Gastrocnemius medialis (tissue), 4 donors: ENCODE measurements around the gene AKAP6. TPM values are rescaled to one million over a fixed set of nuclear protein-coding genes. Genes with fewer than 3 reads are reported as not detected.

Experiments used
- ATAC-seq, 2 donors: fragments of 150-250 bp; one replicate each; pipeline ENCODE4 v1.9.1; 2016
- DNase-seq, 2 donors: peaks; one replicate each; pipeline ENCODE4 v3.0.0-alpha.2; 2019
- H3K27ac ChIP-seq, 4 donors: fragments of 200-600 bp; sonication (generic); 1 replicate in 1 of 4; 2 replicates in 3 of 4; pipeline ENCODE4 v1.5.1; 2016 to 2018; ENCODE audit warnings: mild to moderate bottlenecking in 2 of 4, moderate library complexity in 1 of 4
- H3K27me3 ChIP-seq, 3 donors: fragments of 200-600 bp; sonication (generic) in 2 of 3; 1 replicate in 1 of 3; 2 replicates in 2 of 3; pipeline versions ENCODE4 v1.5.1 to v1.6.0; 2016 to 2019; ENCODE audit warnings: mild to moderate bottlenecking in 1 of 3, moderate library complexity in 1 of 3
- H3K36me3 ChIP-seq, 2 donors: fragments of 200-600 bp; sonication (generic) in 1 of 2; one replicate each; pipeline ENCODE4 v1.5.1; 2017 to 2018
- H3K4me1 ChIP-seq, 2 donors: fragments of 200-600 bp; sonication (generic) in 1 of 2; one replicate each; pipeline ENCODE4 v1.5.1; 2016 to 2017; ENCODE audit warnings: mild to moderate bottlenecking in 2 of 2
- H3K4me3 ChIP-seq, 4 donors: fragments of 200-600 bp; sonication (generic) in 3 of 4; 1 replicate in 1 of 4; 2 replicates in 3 of 4; pipeline ENCODE4 v1.5.1; 2016 to 2019; ENCODE audit warnings: mild to moderate bottlenecking in 2 of 4
- H3K9me3 ChIP-seq, 3 donors: fragments of 200-600 bp; sonication (generic) in 2 of 3; 1 replicate in 1 of 3; 2 replicates in 2 of 3; pipeline ENCODE4 v1.5.1; 2016 to 2019
- POLR2A ChIP-seq, 2 donors: fragments of 450-650 bp; IDR thresholded peaks; one replicate each; pipeline ENCODE4 v1.6.1; 2017; ENCODE audit warnings: antibody characterized with exemption in 2 of 2, mild to moderate bottlenecking in 2 of 2, moderate library complexity in 2 of 2
- in situ Hi-C, 4 donors: fragments of 200-750 bp; cut with MboI; loops; one replicate each; pipeline versions ENCODE4 v1.15.0 to v1.8.0; 2017; ENCODE audit warnings: low sequenced_read_pairs in 4 of 4
- intact Hi-C: fragments of 100-400 bp; cut with DNase I; formaldehyde crosslinking; loops from one replicate; pipeline ENCODE4 v1.15.1; 2023; ENCODE audit warnings: low total_unique reads
- total RNA-seq, 4 donors: library from RNA; depleted of rRNA; stranded (reverse); fragments of >200 nt; gene quantifications; one replicate each; pipeline versions ENCODE4 v1.1.0 to v1.2.3, GENCODE V29; 2016
- TF ChIP-seq, protein P1 (sequence below), 5 experiments: fragments of 450-650 bp in 3 of 5; fragments of 200-600 bp in 2 of 5; sonication (generic) in 2 of 5; IDR thresholded peaks in 4 of 5; conservative IDR thresholded peaks in 1 of 5; 1 replicate in 4 of 5; 2 replicates in 1 of 5; pipeline ENCODE4 v1.5.1; 2016 to 2019; ENCODE audit warnings: antibody characterized with exemption in 5 of 5, mild to moderate bottlenecking in 3 of 5, moderate library complexity in 3 of 5

AKAP6 gene
- total RNA-seq, 4 donors from 2014 or later, result 23.2 to 59.2 (median 32.1) TPM

DNA sequence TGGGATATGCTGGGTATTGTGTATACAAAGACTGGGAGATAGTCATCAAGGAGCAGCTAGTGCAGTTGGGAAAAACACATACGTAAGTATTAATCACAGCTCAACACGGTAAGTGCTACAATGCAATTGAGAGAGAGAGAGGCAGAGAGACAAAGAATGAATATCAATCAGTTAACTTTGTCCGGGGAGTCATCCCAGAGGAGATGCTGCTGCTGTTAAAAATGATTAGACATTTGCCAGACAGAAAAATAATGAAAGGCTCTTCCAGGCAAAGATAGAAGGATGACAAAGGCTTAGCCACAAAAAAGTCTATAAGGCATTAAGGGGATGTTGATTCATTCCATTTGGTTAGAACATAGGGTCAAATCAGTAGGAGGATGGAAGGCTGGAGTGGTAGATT, 45.1 kb downstream of the AKAP6 start:
- ATAC-seq (no peak), DNase-seq (no peak)
- H3K27me3 ChIP-seq, result no peaks in the 10 kb centered on the region
- TF ChIP-seq, protein P1, sequence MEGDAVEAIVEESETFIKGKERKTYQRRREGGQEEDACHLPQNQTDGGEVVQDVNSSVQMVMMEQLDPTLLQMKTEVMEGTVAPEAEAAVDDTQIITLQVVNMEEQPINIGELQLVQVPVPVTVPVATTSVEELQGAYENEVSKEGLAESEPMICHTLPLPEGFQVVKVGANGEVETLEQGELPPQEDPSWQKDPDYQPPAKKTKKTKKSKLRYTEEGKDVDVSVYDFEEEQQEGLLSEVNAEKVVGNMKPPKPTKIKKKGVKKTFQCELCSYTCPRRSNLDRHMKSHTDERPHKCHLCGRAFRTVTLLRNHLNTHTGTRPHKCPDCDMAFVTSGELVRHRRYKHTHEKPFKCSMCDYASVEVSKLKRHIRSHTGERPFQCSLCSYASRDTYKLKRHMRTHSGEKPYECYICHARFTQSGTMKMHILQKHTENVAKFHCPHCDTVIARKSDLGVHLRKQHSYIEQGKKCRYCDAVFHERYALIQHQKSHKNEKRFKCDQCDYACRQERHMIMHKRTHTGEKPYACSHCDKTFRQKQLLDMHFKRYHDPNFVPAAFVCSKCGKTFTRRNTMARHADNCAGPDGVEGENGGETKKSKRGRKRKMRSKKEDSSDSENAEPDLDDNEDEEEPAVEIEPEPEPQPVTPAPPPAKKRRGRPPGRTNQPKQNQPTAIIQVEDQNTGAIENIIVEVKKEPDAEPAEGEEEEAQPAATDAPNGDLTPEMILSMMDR (IDR thresholded peaks at IDR 0.05 in 4 of 5, conservative IDR thresholded peaks at IDR 0.05 in 1 of 5), result no peak
- no peak for TF ChIP-seq POLR2A (IDR thresholded peaks at IDR 0.05)
- H3K4me3 ChIP-seq, result no peak overlapping the region
- in situ Hi-C loops (no loop called here), intact Hi-C loops (no loop called here)
- no peaks in the 10 kb centered on the region for H3K36me3 ChIP-seq
- H3K27ac ChIP-seq, result no peak overlapping the region
- no peaks in the 10 kb centered on the region for H3K4me1 ChIP-seq
- H3K9me3 ChIP-seq, result no peaks in the 10 kb centered on the region

DNA sequence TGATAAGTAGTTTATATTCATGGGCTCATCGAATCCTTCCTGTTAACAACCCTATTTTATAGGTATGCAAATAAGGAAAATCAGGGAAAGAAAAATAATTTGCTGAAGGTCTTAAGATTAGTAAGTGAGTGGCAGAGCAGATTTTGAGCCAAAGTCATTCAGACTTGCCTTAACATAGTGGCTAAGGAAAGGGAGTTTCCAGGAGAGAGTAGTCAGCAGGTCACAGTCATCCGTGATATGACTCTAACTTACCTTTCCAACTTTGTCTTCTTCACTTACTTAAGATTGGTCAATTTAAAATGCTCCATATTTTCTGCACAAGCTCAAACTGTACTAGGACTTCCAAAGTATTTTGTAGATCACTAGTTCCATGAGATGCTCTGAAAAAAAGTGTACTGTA, 46.6 kb downstream of the AKAP6 start:
- no peak overlapping the region for H3K4me3 ChIP-seq
- TF ChIP-seq POLR2A (IDR thresholded peaks at IDR 0.05), result no peak
- TF ChIP-seq, protein P1 (IDR thresholded peaks at IDR 0.05 in 4 of 5, conservative IDR thresholded peaks at IDR 0.05 in 1 of 5), result no peak
- no peak overlapping the region for H3K27ac ChIP-seq
- H3K4me1 ChIP-seq, result peaks cover 3 to 6% of the 10 kb centered on the region in 2 donors
- H3K9me3 ChIP-seq, result no peaks in the 10 kb centered on the region
- intact Hi-C loops (no loop called here), in situ Hi-C loops (no loop called here)
- H3K27me3 ChIP-seq, result no peaks in the 10 kb centered on the region
- DNase-seq, result no peak
- H3K36me3 ChIP-seq, result no peaks in the 10 kb centered on the region
- ATAC-seq, result no peak

DNA sequence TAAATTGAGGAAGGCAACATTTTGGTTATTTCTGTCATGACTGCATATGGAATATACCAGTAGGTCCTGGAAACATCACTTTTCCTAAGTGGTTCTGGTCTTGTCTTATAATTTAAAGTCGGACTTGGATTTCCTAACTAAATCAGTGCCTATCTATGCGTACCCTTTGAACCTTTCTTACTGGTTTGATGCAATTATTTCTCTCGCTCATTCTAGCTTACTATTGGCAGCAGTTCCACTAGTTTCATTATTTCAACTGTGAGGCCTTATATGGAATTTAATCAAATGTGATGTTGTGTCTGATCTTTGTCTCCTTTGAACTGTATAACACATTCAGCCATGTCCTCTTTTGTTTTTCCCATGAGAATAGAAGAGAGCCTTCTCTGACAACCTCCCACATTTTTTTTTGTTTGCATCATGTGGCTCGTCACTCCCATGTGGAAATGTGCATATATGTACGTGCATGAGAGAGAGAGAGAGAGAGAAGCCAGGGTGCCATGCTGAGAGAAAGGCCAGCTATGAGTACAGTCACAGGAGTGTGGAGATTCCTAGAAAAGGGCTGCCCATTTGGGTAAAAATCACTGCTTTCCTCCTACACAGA, 48.0 kb downstream of the AKAP6 start:
- no peaks in the 10 kb centered on the region for H3K36me3 ChIP-seq
- intact Hi-C loops, result no loop called here
- in situ Hi-C loops, result no loop called here
- H3K4me3 ChIP-seq, result no peak overlapping the region
- no peaks in the 10 kb centered on the region for H3K27me3 ChIP-seq
- H3K9me3 ChIP-seq, result no peaks in the 10 kb centered on the region
- H3K27ac ChIP-seq, result no peak overlapping the region
- H3K4me1 ChIP-seq, result peaks cover 3 to 6% of the 10 kb centered on the region in 2 donors
- DNase-seq (no peak), ATAC-seq (no peak)
- TF ChIP-seq, protein P1 (IDR thresholded peaks at IDR 0.05 in 4 of 5, conservative IDR thresholded peaks at IDR 0.05 in 1 of 5), result no peak
- TF ChIP-seq POLR2A (IDR thresholded peaks at IDR 0.05), result no peak

DNA sequence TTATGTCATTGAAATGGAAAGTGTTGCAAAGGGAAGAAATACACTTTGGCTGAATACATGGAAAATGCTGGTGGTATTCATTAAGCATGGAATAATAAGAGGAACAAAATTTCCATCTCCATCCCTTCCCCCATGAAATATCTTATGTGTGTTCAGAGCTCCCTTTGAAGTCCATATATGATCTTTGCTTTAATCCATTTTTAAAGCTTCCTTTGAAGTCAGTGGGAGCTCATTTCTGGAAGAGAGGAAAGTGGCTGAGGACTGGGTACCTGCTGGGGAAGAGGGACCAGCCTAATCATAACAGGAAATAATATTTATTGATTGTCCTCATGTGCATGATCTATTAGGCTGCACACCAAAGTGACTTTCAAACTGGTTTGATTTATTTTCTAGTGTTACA, 49.2 kb downstream of the AKAP6 start:
- Histone ChIP-seq H3K9me3 (no peaks in the 10 kb centered on the region), H3K4me3 (no peak overlapping the region), H3K36me3 (no peaks in the 10 kb centered on the region), H3K4me1 (peaks cover 3 to 6% of the 10 kb centered on the region in 2 donors), H3K27me3 (no peaks in the 10 kb centered on the region), H3K27ac (no peak overlapping the region)
- no peak for DNase-seq
- intact Hi-C loops, result no loop called here
- in situ Hi-C loops, result no loop called here
- no peak for ATAC-seq
- TF ChIP-seq, protein P1 (IDR thresholded peaks at IDR 0.05 in 4 of 5, conservative IDR thresholded peaks at IDR 0.05 in 1 of 5), result no peak
- TF ChIP-seq POLR2A (IDR thresholded peaks at IDR 0.05), result no peak

DNA sequence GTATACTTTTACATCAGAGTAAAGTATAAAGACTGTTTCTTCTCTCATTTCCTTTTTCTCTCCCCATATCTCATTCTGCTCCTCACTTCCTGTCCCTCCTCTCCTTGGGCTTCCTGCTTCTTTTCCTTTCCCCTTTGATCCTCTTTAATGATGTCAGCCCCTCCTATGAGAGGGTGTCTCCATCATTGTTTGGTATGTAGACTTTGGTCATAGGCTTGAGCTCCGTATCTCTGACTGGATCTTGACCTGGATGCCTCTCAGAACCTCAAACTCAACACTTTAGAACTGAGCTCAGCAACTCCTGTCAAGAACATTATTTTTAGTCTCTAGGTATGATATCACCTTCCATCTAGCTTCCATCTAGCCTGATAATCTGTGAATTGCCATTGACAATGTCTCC, 50.3 kb downstream of the AKAP6 start:
- no peaks in the 10 kb centered on the region for H3K9me3 ChIP-seq
- ATAC-seq, result no peak
- DNase-seq, result no peak
- H3K36me3 ChIP-seq, result no peaks in the 10 kb centered on the region
- no peaks in the 10 kb centered on the region for H3K27me3 ChIP-seq
- TF ChIP-seq POLR2A (IDR thresholded peaks at IDR 0.05), result no peak
- TF ChIP-seq, protein P1 (IDR thresholded peaks at IDR 0.05 in 4 of 5, conservative IDR thresholded peaks at IDR 0.05 in 1 of 5), result no peak
- peaks cover 3 to 6% of the 10 kb centered on the region in 2 donors for H3K4me1 ChIP-seq
- H3K4me3 ChIP-seq, result no peak overlapping the region
- H3K27ac ChIP-seq, result no peak overlapping the region
- in situ Hi-C loops (no loop called here), intact Hi-C loops (no loop called here)
